Chondrocyte (in vitro differentiated cells): ENCODE results near the gene DPP10. TPM values are rescaled to one million over a fixed set of nuclear protein-coding genes. Genes with fewer than 3 reads are reported as not detected.

Source experiments
- DNase-seq: peaks from one replicate; pipeline ENCODE4 v3.0.0; 2021; ENCODE audit warnings: mixed read lengths, low spot score
- H3K27ac Mint-ChIP-seq: one replicate; pipeline ENCODE4 v1.8.0; 2021; ENCODE audit warnings: mild to moderate bottlenecking, moderate library complexity, mixed read lengths; ENCODE audit not compliant: unreplicated experiment
- H3K27me3 Mint-ChIP-seq: 2 replicates; pipeline ENCODE4 v1.8.0; 2021; ENCODE audit warnings: low read depth, mixed read lengths
- H3K36me3 Mint-ChIP-seq: 2 replicates; pipeline ENCODE4 v1.8.0; 2021; ENCODE audit warnings: low read depth, mixed read lengths
- H3K4me1 Mint-ChIP-seq: 2 replicates; pipeline ENCODE4 v1.8.0; 2021; ENCODE audit warnings: low read depth, mild to moderate bottlenecking, mixed read lengths
- H3K4me3 Mint-ChIP-seq: one replicate; pipeline ENCODE4 v1.8.0; 2021; ENCODE audit warnings: mild to moderate bottlenecking, moderate library complexity, mixed read lengths; ENCODE audit not compliant: unreplicated experiment
- H3K9me3 Mint-ChIP-seq: 2 replicates; pipeline ENCODE4 v1.8.0; 2021; ENCODE audit warnings: low read depth, mixed read lengths
- CTCF ChIP-seq: fragments of 200-600 bp; sonication (generic); IDR thresholded peaks from 2 replicates; pipeline ENCODE4 v1.5.0; 2021; ENCODE audit warnings: antibody characterized with exemption, mild to moderate bottlenecking, moderate library complexity
- total RNA-seq: library from RNA; stranded (reverse); gene quantifications from 3 replicates; pipeline ENCODE4 v1.2.1, GENCODE V29; 2021

The DPP10 gene
- total RNA-seq, 1 donor from 2014 or later, result not detected

GRCh38 chr2:115491186-115491793 is 1048.8 kb downstream of the DPP10 start:
- H3K4me3 Mint-ChIP-seq, result no peak overlapping the region
- no peak for TF ChIP-seq CTCF
- DNase-seq, result no peak
- H3K27ac Mint-ChIP-seq, result no peak overlapping the region
- H3K27me3 Mint-ChIP-seq, result no peaks in the 10 kb centered on the region
- H3K4me1 Mint-ChIP-seq, result no peaks in the 10 kb centered on the region
- peaks cover 10% of the 10 kb centered on the region for H3K9me3 Mint-ChIP-seq
- no peaks in the 10 kb centered on the region for H3K36me3 Mint-ChIP-seq

- no peak for TF ChIP-seq CTCF
- Mint-ChIP-seq H3K4me1 (no peaks in the 10 kb centered on the region), H3K4me3 (no peak overlapping the region), H3K9me3 (peaks cover 3% of the 10 kb centered on the region), H3K27me3 (no peaks in the 10 kb centered on the region), H3K36me3 (no peaks in the 10 kb centered on the region), H3K27ac (no peak overlapping the region)
- no peak for DNase-seq
These were observed 1062.9 kb downstream of the DPP10 start for GRCh38 chr2:115505331-115505730.

- peaks cover 4% of the 10 kb centered on the region for H3K9me3 Mint-ChIP-seq
- H3K4me1 Mint-ChIP-seq, result no peaks in the 10 kb centered on the region
- no peaks in the 10 kb centered on the region for H3K36me3 Mint-ChIP-seq
- no peak overlapping the region for H3K4me3 Mint-ChIP-seq
- no peak for TF ChIP-seq CTCF
- H3K27ac Mint-ChIP-seq, result no peak overlapping the region
- DNase-seq, result no peak
- no peaks in the 10 kb centered on the region for H3K27me3 Mint-ChIP-seq
These were observed 1078.3 kb downstream of the DPP10 start for GRCh38 chr2:115520727-115521126.

GRCh38 chr2:115524452-115524851 is 1082.0 kb downstream of the DPP10 start:
- H3K27me3 Mint-ChIP-seq, result no peaks in the 10 kb centered on the region
- H3K36me3 Mint-ChIP-seq, result no peaks in the 10 kb centered on the region
- no peak for DNase-seq
- H3K4me1 Mint-ChIP-seq, result no peaks in the 10 kb centered on the region
- peaks cover 4% of the 10 kb centered on the region for H3K9me3 Mint-ChIP-seq
- H3K4me3 Mint-ChIP-seq, result no peak overlapping the region
- no peak overlapping the region for H3K27ac Mint-ChIP-seq
- TF ChIP-seq CTCF, result no peak

- no peak overlapping the region for H3K4me3 Mint-ChIP-seq
- no peaks in the 10 kb centered on the region for H3K4me1 Mint-ChIP-seq
- no peaks in the 10 kb centered on the region for H3K27me3 Mint-ChIP-seq
- H3K27ac Mint-ChIP-seq, result no peak overlapping the region
- TF ChIP-seq CTCF, result no peak
- H3K9me3 Mint-ChIP-seq, result no peaks in the 10 kb centered on the region
- H3K36me3 Mint-ChIP-seq, result no peaks in the 10 kb centered on the region
- no peak for DNase-seq
These were observed 1087.2 kb downstream of the DPP10 start for GRCh38 chr2:115529627-115530026.
